Activated CD8-positive, alpha-beta memory T cell treated with anti-CD3 and anti-CD28 coated beads, Interleukin-2, amount 50 U/mL, for 24 hours (primary cell): ENCODE measurements around the gene GPR160.

Source experiments
- DNase-seq: peaks from one replicate; pipeline ENCODE4 v3.0.0-alpha.2; 2020; ENCODE audit errors: extremely low read depth

Gene GPR160

DNA sequence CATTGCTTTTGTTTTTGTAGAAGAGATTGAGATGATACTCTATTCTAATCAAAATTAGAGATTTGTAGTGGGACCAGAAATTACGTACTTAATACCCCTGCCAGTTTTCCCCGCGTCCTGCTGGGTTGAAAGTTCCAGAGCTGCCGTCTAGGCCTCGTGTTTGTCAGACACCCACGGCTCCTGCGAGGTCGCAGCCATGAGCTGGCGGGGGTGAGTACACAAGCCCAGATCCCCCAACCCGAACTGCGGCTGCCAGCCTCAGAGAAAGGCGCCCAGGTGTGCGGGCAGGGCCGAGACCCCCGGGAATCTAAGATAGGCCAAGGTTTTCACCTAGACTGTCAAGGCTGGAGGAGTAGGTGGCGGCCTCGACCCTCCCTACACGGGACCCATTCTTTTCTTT, 26.3 kb downstream of the GPR160 start:
- no peak for DNase-seq

DNA sequence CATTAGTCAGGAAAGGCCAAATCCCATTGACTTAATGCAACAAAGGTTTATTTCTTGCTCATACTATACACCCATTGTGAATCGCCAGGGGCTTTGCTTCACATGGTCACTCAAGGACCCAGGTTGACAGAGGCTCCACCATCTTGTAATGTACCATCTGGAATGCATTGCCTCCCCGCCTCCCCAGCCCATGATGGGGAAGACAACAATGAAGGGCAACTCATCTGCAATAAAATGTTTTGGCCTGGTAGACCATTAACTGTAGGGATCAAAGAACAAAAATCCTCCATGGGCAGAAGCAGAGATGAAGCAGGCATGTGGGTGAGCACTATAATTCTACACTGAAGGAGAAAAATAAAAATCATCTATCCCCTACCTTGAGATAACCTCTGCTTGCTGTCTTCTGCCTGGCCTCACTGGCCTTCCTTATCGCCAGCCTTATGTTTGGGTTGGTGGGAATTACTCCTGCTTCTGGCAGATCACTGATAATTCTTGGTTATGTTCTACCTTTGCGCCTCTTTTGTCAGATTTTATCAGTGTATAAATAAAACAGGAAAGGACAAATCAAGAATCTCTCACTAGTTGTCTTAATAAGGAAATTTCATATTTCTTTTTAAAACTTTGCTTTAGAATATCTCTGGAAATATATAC, 37.8 kb downstream of the GPR160 start:
- DNase-seq, result no peak

GRCh38 chr3:170076715-170077238, 39.0 kb downstream of the GPR160 start:
- no peak for DNase-seq

- DNase-seq, result no peak
Observed at GRCh38 chr3:170077361-170077760, 39.6 kb downstream of the GPR160 start.

DNA sequence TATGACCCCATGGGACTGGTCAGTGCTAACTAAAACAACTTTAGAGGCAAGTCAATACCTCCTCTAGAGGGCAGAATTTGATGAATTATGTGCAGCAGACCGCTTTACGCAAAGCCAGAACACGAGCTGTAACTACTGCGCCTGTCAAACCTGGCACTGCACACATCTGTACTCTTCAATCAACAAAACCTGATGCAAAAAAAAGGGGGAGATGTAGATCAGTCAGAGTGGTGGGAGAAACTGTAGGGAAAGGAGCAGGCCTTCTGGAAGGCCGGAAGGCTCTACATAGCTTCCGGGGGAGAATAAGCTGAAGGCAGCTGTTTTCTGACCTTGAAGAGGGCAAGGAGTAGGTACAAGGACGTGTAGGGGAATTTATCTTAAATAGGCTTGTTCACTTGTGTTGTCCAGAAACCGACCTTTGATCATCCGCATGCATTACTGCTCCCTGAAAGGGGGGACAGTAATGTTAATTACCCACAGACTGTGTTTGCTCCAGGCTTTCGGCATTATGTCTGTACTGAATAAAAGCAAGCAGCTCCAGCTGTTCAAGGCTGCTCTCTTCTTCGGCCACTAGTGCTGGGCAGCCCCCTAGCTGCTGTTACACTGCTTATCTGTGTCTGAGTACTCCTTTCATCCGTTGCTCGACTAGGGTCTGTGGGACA, 41.0 kb downstream of the GPR160 start:
- no peak for DNase-seq

DNA sequence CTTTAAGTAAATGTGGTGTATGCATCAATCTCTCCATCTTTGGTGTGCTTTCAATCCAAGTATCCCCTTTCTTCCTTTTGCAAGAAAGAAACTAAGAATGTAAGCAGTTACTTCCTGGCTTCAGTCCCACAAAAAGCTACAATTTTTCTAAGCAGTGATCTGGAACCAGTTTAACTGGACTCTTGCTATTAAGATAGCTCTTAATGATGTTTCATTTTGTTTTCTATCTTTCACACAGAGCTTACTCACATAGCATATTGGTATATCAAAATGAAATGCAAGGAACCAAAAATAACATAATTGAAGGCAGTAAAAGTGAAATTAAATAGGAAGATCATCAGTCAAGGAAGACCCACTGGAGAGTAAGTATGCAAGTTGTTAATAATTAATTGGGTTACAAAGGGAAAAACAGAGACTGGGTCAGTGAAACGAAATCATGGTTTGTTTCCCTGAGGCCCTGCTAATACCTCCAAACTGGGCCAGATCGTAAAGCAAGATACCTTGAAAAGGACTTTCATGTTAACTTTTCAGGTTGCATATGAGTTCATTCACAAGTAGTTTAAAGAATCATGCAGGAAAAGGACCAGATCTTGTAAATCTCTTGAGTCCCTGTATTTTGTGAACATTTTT, 41.9 kb downstream of the GPR160 start:
- no peak for DNase-seq

GRCh38 chr3:170080605-170081004, 42.8 kb downstream of the GPR160 start:
- DNase-seq, result no peak

DNA sequence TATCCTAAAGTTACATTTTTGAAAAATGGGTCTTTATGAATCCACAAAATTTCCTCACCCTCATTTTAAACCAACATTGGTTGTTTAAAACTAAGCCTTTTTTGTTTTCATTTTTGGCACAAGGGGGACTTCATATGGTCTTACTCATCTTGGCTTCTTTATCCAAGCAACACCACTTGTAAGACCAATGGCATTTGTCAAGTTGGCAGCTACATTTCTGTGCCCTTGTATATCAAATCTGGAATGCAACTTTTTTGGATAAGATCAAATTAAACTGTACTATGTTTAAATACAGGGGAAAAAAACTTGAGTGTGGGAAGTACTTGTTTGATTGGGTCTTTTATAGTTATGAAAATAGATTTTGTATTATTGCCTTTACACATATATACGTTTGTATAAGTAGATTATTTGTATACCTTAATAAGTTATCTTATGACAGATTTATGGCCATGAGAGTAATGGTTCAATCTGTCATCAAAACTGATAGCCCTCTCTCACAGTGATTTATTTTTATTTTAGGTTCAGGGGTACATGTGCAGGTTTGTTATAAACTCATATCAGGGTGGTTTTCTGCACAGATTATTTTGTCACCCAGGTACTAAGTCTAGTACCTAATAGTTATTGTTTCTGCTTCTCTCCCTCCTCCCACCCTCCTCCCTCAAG, 43.4 kb downstream of the GPR160 start:
- no peak for DNase-seq

DNA sequence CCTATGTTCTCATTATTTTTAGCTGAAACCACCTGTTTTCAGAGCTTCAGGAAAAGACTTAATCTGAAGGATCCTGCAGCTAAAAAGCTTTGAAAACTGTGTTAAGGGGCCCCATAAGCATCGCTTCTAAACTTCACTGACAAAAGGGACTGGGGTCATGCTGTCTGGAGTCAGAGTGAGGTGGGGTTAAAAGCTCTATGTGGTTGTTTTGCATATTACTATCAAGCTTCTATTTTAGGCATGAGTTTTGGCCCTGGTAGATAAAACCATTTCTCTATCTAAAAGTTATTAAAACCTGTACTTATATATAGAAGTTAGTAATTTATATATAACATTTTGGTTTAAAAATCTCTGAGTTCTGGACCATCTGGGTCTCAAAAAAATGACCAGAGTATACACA, 45.5 kb downstream of the GPR160 start:
- no peak for DNase-seq

- DNase-seq, result no peak
Observed at GRCh38 chr3:170085396-170085795, 47.6 kb downstream of the GPR160 start.

DNA sequence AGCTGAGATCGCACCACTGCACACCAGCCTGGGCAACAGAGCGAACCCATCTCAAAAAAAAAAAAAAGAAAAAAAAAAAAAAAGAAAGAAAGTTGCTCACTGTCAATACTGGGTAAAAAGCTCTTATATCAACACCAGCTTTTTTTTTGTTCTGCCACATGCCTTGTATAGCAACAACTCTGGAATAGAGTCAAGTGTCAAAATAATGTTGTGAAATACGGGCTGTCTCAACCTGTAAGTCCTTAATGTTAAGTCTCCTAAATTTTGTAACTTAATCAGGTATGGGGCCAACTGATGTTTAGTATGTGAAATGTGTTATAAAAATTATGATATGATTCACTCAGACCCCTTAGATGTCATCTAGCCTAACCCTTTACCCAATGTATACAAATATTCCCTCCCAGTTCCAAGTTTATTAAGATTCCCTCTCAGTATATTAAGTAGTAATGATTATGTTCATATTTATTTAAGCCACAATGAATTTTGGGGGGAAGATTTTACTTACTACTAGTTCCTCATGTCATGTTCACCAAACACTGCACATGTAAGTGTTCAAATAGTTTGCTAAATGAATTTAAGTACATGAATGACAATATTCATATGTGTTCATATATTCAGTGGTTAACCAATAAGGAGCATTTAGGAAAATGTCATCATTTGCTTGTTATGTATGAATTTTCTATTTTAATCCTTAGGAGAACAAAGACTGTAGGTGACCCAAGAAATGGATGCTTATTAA, 52.2 kb downstream of the GPR160 start:
- DNase-seq, result no peak

GRCh38 chr3:170090601-170090981, 52.8 kb downstream of the GPR160 start:
- DNase-seq, result no peak

GRCh38 chr3:170092907-170093306, 55.1 kb downstream of the GPR160 start:
- DNase-seq, result no peak

GRCh38 chr3:170095771-170096170, 58.0 kb downstream of the GPR160 start:
- DNase-seq, result no peak

- no peak for DNase-seq
Observed at GRCh38 chr3:170096342-170096741, 58.5 kb downstream of the GPR160 start.

GRCh38 chr3:170098753-170099152, 61.0 kb downstream of the GPR160 start:
- DNase-seq, result no peak

GRCh38 chr3:170100944-170101343, 63.1 kb downstream of the GPR160 start:
- no peak for DNase-seq

GRCh38 chr3:170102431-170102830, 64.6 kb downstream of the GPR160 start:
- DNase-seq, result no peak

DNA sequence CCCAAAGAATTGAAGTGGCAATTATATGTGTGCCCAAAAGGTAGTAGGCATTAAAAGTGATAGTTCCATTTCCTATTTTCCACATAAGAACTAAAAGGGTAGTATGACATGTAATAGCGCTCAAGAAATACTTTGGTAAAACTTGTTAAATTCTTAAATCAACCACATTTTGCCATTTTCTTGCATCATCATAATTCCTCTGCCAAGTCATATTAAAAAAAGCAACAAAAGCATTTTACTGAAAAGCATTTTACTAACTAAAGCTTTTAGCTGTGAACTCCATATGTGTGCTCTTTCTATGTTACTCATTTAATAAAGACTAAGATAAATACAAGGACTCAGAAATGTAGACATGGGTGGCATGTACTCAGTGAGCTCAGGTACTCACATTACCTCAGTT, 70.1 kb downstream of the GPR160 start:
- no peak for DNase-seq

DNA sequence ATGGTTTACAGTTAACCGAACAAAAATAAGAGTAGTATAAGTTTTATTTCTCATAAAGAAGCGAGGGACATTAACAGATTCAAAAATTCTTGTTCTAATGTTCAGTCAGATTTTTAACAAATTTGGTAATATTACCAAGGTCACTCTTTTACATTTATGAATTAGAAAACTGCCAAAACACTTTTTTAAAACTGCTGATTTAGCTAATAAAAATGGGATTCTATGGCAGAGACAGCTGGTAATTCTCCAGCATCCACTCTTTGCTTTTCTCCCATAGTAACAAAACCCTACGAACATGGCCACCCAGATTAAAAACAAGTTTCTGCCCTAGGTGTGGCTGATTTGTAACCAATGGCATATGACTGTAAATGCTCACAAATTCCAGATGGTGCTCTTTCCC, 71.2 kb downstream of the GPR160 start:
- no peak for DNase-seq

- DNase-seq, result no peak
Observed at GRCh38 chr3:170109579-170110293, 71.9 kb downstream of the GPR160 start.
